ENCODE measurements around the gene PRKCE. TPM values are rescaled to one million over a fixed set of nuclear protein-coding genes. Genes with fewer than 3 reads are reported as not detected.

PRKCE gene
- total and polyA plus RNA-seq, 2 of the 8 experiments (the other 6 are each of a cell fraction or from before 2014, with no cell fraction given): 0.54 to 2.1 TPM

DNA sequence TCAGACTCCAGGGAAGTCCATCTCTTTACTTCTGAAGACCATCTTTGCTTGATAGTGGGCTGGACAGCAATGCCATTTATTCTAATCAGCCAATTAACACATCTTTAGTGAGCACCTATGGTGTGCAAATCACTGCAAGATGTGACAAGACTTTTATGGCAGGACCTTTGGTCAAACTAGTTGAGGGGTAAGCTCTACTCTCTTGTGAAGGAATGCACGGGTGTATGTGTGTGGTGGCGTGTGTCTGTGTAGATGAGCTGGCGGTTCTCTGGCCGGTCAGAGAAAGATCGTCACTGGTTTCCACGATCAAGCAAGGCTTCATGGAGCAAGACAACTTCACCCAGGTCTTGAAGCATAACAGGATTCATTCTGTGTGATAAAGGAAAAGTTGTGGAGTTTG is 364.6 kb downstream of the PRKCE start:
- TF ChIP-seq CHD1 (IDR thresholded peaks at IDR 0.05; ENCODE audit: low read depth, low read length) (no peak), POU5F1 (IDR thresholded peaks at IDR 0.05; ENCODE audit: low read depth, low read length) (no peak), ASH2L (IDR thresholded peaks at IDR 0.05; ENCODE audit: low read length) (no peak), EP300 (IDR thresholded peaks at IDR 0.05; ENCODE audit: borderline replicate concordance in 1 of 2, low read depth in 2 of 2, low read length in 2 of 2) (no peak), SIRT6 (IDR thresholded peaks at IDR 0.05; ENCODE audit: low read length) (no peak), RFX5 (IDR thresholded peaks at IDR 0.05; ENCODE audit: borderline replicate concordance, low read depth, low read length) (no peak)
- ChIA-PET POLR2A (ENCODE audit: partially characterized antibody) (no interaction called here), CTCF (ENCODE audit: partially characterized antibody) (interaction anchor here (0.6 to 1.2 kb wide), 2 partner anchors 9 to 1935 kb away, joined by 3 read pairs; no protein-coding TSS in a partner anchor)
- Histone ChIP-seq H2AK5ac (ENCODE audit: low read depth, low read length) (peak overlapping the region; percentile 75; the same call in 1 of the 2 replicates), H4K91ac (replicated peaks; ENCODE audit: insufficient read length, low read length) (peak overlapping the region; percentile 5), H3K79me1 (ENCODE audit: low read depth, low read length) (no peaks in the 10 kb centered on the region), H3K27ac (ENCODE audit: low read depth, low read length) (peak overlapping the region; percentile 80; the same call in 1 of the 2 replicates), H3K27me3 (replicated peaks in 1 of 4; ENCODE audit: control insufficient read depth in 3 of 4, extremely low read depth in 1 of 4, insufficient read depth in 3 of 4, low read length in 3 of 4) (no peaks in the 10 kb centered on the region), H3K23ac (ENCODE audit: insufficient read length) (no peak overlapping the region), H3K9me3 (ENCODE audit: insufficient read depth in 2 of 2, low read depth in 1 of 2, low read length in 1 of 2) (0 out of 4 replicates have a peak, but pooled peaks cover 0 to 1% of the 10 kb centered on the region in 2 experiments), H3K14ac (ENCODE audit: insufficient read length) (no peak overlapping the region), H3K56ac (replicated peaks; ENCODE audit: insufficient read length, low read depth, low read length) (no peak overlapping the region), H3K79me2 (ENCODE audit: control insufficient read depth in 1 of 2, insufficient read depth in 2 of 2, low read length in 2 of 2) (no peaks in the 10 kb centered on the region), H4K5ac (ENCODE audit: insufficient read length, low read depth, low read length) (peak overlapping the region; percentile 64), H2BK5ac (ENCODE audit: low read depth, low read length) (peak overlapping the region; percentile 91), H4K8ac (ENCODE audit: extremely low read depth, insufficient read depth, low read length) (no peak overlapping the region), H2AFZ (ENCODE audit: low read length) (peak overlapping the region; percentile 79), H3K9ac (replicated peaks in 1 of 4; ENCODE audit: extremely low read depth in 1 of 4, low read depth in 3 of 4, low read length in 3 of 4) (no peak overlapping the region), H3K18ac (ENCODE audit: extremely low read depth, low read length) (peak overlapping the region; percentile 76), H2BK12ac (ENCODE audit: low read depth, low read length) (peak overlapping the region; percentile 93), H3K4me2 (ENCODE audit: insufficient read depth in 1 of 2, low read depth in 2 of 2, low read length in 2 of 2) (peak overlapping the region; percentile 22 to 47; a peak in 1 of 4 replicates), H4K20me1 (replicated peaks in 1 of 2; ENCODE audit: control insufficient read depth in 1 of 2, insufficient read depth in 2 of 2, low read length in 2 of 2) (no peaks in the 10 kb centered on the region), H3K4me3 (ENCODE audit: extremely low read depth in 1 of 4, insufficient read depth in 2 of 4, low read depth in 3 of 4, low read length in 4 of 4) (no peak overlapping the region), H3K4ac (replicated peaks; ENCODE audit: insufficient read length, low read depth, low read length) (peak overlapping the region; percentile 30), H2BK15ac (ENCODE audit: low read length) (0 out of 2 replicates have a peak overlapping the region, but pooled peaks have one; percentile 4), H2BK20ac (ENCODE audit: low read length) (peak overlapping the region; percentile 99), H3K23me2 (ENCODE audit: low read depth, low read length) (no peaks in the 10 kb centered on the region), H2BK120ac (replicated peaks; ENCODE audit: low read depth, low read length) (peak overlapping the region; percentile 30), H3K4me1 (replicated peaks in 1 of 4; ENCODE audit: control insufficient read depth in 3 of 4, insufficient read depth in 4 of 4, low read length in 3 of 4) (peaks cover 6 to 14% (median 9%) of the 10 kb centered on the region in 4 experiments; a peak in 6 of 7 replicates), H3K36me3 (ENCODE audit: control insufficient read depth in 2 of 4, insufficient read depth in 4 of 4, low read length in 3 of 4) (no peaks in the 10 kb centered on the region)
- DNase-seq (ENCODE audit: low read depth in 1 of 2, low spot score in 2 of 2): no peak
- FAIRE-seq: peak; percentile 19
- 88% methylated on average over 6 of the region's 6 CpGs; no CpG with 5 or more reads in 1 of the 2 experiments for WGBS, 2 experiments (ENCODE audit: extremely low coverage in 1 of 2, insufficient coverage in 1 of 2, insufficient read length in 1 of 2, insufficient replicate concordance in 2 of 2, low coverage in 1 of 2, low lambda C conversion rate in 2 of 2, missing lambda C conversion rate in 1 of 2)
